ENCODE results near the gene PTCD1.

Gene PTCD1, protein sequence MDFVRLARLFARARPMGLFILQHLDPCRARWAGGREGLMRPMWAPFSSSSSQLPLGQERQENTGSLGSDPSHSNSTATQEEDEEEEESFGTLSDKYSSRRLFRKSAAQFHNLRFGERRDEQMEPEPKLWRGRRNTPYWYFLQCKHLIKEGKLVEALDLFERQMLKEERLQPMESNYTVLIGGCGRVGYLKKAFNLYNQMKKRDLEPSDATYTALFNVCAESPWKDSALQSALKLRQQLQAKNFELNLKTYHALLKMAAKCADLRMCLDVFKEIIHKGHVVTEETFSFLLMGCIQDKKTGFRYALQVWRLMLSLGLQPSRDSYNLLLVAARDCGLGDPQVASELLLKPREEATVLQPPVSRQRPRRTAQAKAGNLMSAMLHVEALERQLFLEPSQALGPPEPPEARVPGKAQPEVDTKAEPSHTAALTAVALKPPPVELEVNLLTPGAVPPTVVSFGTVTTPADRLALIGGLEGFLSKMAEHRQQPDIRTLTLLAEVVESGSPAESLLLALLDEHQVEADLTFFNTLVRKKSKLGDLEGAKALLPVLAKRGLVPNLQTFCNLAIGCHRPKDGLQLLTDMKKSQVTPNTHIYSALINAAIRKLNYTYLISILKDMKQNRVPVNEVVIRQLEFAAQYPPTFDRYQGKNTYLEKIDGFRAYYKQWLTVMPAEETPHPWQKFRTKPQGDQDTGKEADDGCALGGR

DNA sequence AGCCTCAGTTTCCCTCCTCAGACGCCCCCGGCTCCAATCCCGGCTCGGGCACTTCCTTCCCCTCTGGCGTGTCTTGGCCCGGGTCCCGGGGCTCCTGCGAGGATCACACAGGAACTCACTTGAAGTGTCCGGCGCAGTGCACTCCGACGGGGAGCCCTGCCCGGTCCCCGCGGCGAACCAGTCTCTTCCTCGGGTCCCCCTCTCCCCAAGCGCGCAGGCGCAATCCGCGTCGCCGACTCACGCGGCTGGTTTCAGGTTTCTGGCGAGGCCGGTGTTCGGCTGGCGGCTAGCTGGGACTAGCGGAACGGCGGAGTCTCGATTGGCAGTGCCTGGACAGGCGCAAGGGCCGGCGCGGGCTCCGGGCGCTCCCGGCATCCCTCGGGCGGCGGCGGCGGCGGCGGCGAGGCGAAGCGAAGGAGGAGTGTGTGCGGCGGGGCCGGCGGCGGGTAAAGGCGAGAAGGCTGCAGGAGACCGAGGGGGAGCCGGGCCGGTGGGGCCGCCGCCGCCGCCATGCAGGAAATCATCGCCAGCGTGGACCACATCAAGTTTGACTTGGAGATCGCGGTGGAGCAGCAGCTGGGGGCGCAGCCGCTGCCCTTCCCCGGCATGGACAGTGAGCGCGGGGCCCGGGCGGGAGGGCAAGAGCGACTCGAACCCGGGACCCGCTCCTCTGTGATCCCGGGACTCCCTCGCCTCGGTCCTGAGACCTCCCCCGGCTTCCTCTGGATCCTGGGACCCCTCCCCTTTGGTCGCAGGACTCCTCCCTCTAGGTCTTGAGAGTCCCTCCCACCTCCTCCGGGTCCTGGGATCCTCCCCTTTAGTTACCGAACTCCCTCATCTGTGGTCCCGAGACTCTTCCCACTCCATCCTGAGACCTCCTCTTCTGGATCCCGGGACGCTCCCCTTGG, at the start of gene PTCD1, which contains the start of gene CPSF4:
TSS of gene PTCD1 (minus strand) at position 226 of the 908 bp plus-strand sequence. CDS start 3,556 bp downstream, outside the sequence.
TSS of gene CPSF4 (plus strand) at position 371 of the 908 bp plus-strand sequence. CDS start at position 511, 140 bp downstream.
- DNase-seq (ENCODE audit: low spot score): peak; percentile 99

DNA sequence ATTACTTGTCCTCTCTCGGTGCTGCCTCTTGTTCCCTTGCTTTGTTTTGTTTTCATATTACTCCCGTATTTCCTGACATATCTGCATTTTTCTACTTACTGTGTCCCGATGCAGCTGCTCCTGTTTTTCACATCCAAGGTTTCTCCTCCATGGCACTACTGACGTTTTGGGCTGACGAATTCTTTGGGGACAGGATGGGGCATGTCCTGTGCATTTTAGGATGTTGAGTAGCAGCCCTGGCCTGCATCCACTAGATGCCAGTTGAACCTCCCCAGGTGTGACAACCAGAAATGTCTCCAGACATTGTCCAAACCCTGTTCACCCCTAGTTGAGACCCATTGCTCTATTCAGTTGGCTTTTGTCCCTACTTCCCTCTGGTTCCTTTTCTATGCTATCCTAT, 46.5 kb upstream of the PTCD1 start:
- no peak for DNase-seq (ENCODE audit: low spot score)

DNA sequence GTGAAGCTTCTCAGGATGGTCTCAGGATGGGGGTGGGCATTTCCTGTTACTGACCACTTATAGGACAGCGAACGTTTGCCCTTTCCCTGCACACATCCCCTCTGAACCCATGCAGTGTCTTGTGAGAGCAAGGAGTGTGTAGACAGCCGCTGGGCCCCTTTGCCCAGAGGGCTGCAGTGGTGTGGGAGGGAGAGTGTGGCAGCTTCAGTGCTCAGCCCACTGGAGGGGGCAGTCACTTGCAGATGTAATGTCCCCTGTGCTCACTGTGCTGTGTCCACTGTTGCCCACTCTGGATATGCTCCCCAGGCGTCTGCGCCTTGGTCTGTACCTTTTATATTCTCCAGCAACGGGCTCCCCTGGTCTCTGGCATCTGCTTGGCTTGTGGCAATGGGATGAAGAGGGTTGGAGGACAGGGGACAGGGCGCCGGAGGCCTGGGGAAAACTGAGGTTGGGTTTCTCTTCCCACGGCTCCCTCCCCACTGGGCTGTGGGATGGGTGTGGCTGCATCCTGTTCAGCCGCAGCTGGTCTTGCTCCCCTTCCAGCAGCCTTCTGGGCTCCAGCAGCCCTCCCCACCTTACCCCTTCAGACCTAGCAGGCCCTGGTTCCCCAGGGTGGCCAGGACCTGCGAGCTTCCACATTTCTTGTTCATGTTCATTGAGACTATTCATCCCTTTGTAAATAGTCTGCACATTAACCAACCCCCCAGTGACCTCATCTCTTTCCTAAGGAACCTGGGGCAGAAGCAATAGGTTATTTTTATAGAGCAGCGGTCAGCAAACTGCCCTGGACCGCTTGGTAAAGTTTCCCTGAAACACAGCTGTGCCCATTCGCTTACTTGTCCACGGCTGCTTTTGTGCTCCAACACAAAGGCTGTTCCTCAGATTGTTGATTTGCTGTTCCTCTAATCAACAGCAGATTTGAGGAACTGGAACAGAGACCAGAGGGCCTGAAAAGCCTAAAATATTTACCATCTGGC, 40.2 kb upstream of the PTCD1 start:
- no peak for DNase-seq (ENCODE audit: low spot score)

DNA sequence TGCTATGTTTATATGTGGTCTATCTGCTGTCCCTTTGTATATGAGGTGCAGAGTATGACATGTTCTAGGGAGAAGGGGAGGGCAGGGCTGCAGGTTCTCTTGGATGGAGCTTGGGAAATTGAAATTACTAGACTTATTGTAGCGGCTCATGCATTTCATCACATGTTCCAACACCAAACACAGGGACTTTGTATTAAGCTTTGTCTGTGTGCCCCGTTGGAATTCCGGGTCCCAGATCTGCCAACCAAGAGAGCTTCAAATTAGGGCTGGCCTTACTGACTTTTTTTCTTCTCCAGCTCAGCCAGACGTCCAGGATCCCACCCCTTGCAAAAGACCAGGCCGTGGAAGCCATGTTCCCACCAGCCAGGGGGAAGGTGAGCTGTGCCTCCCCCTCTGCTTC, 37.5 kb upstream of the PTCD1 start:
- no peak for DNase-seq (ENCODE audit: low spot score)

DNA sequence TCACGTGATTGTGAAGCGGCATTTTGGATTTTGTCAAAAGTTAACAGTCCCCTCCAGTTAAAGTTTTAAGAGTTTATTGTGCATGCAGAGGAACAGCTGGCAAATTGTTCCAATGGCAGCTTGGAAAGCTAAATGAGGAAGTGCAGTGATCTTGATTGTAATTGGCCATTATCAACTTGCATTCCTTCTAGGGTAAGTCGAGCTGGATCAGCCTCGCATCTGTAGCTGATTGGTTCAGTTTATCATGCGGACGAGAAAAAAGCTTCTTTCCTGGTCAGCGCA, 34.7 kb upstream of the PTCD1 start:
- peak; percentile 83 for DNase-seq (ENCODE audit: low spot score)

DNA sequence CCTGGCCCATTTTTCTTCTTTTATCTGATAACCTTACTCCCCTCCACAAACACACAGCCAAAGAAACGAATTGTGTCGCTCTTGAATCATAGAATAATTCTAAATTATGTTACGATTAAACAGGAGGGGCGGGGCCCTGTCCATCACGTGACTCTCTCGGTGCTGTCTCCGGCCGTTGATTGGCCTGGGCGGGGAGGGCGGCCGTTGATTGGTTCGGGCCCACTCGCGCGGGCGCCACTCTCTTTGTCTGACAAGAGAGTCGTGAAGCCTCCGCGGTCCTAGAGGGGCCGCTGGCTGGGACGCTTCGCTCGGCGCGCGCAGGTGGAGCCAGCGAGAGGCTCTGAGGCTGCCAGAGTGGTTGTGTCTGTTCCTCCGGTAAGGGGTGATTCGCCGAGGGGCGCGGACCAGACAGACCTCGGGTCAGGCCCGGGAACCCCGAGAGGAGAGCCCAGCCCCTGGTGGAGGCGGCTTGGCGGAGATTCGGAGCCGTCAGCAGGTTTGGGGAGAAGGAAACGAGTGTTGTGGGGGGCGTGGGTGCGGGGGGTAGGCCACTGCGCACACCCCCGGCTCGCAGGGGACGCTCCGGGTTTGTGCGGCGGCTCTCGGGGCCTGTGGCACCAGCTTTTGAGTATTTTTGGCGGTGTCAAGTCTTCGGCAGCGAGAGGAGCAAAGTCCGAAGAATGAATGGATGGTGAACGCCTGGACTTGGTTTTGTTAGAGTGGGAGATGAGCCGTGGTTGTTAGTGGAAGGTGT, 34.1 kb upstream of the PTCD1 start, which contains the start of gene ZNF789:
TSS of gene ZNF789 (plus strand) at position 330 of the 754 bp plus-strand sequence. CDS start 3,567 bp downstream, outside the sequence.
- DNase-seq (ENCODE audit: low spot score): peak; percentile 99

DNA sequence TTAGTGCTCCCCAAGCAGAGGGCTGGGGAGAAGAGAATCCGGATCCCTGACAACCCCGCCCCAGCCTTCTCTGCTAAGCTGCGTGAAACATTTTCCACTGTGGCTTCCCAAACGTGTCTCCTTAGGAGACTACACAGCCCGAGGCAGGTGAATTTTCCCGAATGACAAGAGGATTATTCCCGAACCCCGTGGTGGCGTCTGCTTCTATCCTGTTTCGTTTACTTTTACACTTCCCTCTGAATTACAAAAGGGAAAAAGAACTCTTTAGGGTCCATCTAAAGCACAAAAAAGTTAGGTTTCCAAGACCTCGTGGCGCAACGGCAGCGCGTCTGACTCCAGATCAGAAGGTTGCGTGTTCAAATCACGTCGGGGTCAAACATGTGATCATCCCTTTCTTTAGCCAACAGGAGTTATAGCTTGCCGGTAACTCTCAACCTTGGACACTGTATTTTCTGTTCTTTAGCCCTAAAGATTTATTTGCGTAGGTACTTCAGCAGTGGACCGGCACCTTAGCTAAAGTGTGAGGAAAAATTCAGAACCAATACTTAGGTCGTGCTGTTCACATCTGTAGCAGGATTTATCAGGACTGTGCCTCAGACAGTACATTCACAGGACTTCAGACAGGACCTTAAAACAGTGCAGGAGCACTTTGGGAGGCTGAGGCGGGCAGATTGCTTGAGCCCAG, 30.9 kb upstream of the PTCD1 start:
- DNase-seq (ENCODE audit: low spot score): no peak

DNA sequence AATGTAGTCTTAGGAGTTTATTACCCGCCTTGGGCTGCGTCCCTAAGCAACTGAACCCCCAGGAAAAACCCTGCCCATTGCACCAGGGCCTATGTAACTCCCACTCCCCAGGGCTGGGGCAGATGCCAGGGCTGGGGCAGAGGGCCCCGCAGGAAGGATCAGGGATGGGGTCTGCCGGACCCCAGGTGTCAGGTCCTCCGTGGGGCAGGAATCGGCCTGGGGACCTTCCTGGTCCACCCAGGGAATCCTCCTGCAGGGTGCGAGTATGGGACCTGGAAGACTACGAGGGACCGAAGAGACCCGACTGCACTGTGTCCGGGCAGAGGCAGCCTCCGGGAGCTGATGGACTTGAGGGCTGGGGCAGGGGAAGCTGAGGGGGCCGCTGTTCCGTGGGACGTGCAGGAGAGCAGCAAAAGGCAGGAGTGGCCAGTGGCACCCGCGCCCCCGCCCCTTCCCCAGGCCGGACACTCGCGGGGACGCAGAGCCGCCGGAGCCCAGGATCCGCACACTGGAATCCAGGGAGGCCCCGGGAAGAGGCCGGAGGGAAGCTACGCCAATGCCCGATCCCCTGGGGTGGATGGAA, 29.8 kb upstream of the PTCD1 start:
- no peak for DNase-seq (ENCODE audit: low spot score)

DNA sequence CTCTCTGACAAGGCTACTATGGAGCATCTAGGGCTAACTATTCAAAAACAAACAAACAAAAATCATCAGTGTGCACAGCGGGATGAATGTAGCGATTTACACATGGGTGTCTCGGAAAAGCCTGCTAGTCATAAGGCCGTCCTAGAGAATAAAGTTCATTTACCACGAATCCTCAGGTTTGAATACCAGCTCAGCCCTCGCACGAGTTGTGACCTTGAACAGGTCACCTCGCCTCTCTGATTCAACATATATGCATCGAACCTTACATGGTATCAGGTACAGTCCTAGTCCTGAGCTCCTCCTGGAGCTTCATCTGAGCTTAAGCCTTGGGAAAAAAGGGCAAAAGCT, 26.8 kb upstream of the PTCD1 start:
- no peak for DNase-seq (ENCODE audit: low spot score)

DNA sequence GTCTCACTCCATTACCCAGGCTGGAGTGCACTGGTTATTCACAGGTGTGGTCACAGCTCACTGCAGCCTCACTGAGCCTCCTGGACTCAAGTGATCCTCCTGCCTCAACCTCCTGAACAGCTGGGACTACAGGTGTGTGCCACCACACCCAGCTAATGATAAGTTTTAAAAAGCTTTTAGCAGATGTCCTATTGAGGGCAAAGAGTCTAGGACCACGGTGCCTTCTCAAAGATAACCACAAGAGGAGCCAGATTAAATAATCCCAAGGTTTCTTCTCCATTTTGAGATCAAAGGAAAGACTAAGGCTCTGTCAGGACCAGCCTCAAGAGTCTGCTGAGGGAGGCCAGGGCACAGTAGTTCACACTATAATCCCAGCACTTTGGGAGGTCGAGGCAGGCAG, 22.6 kb upstream of the PTCD1 start:
- DNase-seq (ENCODE audit: low spot score): no peak

DNA sequence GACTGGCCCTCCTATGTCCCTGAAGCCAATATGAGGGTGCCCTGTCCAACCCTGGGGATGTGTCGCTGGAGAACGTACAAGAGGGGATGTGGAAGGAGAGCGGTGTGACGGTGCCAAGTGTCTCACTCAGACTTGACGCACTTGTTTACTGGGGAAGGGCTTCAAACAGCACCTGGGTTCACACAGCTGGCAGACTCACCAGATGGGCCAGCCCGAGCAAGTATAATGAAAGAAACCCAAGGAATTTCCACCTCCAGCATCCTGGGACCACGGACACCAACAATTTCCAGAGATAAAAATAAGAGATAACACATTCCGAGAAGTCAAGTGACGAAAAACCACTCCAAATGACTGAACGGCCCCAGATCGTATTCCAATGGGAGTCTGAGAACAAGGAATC, 22.1 kb upstream of the PTCD1 start:
- no peak for DNase-seq (ENCODE audit: low spot score)

DNA sequence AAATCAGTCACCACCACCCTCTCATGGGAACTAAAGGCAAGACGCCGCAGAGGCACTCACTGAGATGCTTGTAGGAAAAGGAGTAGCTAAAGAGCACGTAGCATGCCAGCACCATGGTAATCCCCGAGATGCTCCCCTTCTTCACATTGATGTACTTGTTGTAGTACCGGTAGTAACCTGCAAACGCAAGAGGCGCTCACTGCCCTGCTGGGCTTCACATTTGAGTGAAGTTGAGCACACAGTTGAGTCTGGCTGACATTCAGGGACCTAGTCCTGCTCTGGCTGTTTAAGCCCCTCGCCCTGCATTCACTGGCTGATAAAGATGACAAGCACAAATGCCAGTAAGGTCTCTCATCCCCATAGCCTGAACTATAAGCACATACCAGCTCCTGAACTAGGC, 20.5 kb upstream of the PTCD1 start:
- DNase-seq (ENCODE audit: low spot score): no peak

DNA sequence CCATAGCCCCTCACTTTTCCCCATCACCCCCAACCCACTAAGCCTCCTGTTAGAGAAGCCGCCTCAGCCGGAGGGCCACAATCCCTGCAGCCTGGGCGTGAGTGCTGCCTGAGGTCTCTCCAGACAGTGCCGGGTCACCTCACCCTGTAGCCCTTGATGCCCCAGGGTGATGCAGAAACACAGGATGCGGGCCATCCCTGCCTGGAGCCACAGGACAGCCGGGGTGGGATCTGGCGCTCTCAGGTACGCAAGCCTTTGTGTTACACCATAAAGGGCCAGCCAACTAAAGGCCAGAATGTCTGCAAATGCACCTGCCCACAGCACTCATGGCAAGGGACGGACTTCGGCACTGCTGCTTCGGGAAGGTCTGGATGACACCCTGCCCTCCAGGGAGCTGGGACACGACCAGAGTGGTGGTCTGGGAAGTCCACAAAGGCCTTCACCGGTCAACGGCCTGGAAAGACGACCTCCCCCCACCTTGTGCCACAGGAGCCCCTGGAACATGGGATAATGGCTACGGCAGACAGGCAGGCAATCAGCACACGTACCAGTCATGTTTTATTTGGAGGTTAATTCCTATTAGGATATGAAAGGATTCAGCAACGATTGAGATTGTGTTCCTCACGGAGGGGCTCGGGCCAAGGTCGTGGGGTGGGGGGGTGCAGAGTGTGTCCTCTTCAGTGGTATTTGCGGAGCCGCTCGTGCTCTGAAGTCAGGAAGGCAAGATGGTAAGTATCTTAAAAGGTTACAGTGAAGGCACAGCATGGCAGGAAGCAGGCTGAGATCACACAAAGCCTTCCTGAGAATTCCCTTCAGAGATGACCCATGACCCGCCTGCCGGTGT, 19.3 kb upstream of the PTCD1 start:
- no peak for DNase-seq (ENCODE audit: low spot score)

DNA sequence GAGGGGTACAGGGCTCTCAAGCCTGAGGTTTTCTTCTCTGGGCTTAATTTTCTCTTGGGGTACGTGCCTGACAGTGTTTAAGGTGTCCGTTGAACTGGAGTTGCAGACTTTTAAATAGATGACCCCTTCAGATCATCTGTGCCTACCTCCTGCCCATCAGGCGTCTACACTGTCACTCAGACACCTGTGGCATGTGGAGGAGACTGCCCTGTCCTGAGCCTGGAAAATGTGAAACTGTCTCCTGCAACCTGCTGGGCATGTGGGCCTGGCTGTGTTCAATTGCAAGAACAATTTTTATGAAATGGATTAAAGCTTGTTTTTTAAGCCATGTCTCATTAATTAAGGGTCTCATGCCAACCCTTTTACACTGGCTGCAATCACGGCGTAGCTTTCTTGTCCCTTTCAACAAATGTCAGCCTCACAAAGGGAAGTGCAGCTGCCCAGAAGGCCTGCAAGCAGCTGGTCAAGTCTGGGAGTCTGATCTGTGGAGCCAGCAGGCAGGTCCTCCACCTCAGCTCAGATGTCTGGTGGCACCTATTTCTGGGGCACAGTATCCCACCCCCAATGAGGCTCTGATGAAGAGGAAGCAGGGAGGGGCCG, 18.6 kb upstream of the PTCD1 start:
- DNase-seq (ENCODE audit: low spot score): no peak

DNA sequence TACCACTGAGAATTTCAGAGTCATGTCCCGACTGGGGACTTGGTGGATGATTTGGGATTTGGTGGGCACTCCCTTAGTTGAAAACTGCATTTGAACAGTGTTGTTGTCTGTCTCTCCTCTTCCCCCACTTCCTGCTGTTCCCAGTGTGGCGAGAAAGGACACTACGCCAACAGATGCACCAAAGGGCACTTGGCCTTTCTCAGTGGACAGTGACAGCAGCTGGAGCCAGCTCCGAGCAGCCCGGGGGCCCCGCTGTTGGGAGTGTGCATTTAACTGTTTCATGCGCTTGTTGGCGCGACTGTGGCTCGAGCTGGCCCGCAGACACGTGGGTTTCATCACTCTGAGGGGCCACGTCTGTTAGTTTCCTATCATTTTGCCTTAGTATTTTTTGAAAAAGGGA, 17.7 kb upstream of the PTCD1 start:
- no peak for DNase-seq (ENCODE audit: low spot score)

DNA sequence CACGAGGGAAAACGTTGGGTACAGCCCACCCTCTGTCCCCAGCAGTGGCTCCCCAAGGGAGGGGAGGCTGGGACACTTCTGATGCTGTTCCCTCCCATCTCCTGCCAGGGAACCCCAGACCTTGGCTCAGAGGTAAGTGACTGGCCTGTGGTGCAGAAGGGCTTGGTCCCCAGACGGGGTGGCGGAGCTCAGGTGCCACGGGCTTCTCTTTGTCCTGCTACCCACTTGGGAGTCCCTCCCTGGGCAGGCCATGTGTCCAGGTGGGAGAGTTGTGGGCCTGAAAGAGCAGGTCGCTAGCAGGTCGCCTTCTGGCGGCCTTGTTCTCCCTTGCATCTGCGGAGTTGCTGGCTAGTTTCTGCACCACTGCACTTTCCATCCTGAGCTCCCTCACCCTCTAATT, 17.3 kb upstream of the PTCD1 start:
- DNase-seq (ENCODE audit: low spot score): no peak

DNA sequence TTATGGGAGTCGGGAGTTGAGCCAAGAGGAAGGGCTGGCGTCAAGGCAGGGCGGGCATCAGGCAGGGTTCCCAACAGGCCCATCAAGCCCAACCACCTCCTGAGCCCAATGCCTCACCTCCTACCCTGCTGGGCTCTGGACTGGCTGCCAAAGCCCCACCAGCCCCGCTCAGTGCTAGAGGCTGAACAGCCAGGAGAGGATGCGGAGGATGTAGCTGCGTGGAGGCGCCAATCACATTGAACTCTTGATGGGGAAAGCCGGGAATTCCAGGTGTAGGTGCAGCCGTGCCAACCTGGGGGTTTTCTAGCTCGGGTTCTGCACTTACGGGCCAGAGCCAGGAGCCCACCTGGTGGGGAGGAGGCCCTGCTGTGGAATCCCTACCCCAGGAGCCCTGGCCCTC, 14.5 kb upstream of the PTCD1 start:
- no peak for DNase-seq (ENCODE audit: low spot score)

DNA sequence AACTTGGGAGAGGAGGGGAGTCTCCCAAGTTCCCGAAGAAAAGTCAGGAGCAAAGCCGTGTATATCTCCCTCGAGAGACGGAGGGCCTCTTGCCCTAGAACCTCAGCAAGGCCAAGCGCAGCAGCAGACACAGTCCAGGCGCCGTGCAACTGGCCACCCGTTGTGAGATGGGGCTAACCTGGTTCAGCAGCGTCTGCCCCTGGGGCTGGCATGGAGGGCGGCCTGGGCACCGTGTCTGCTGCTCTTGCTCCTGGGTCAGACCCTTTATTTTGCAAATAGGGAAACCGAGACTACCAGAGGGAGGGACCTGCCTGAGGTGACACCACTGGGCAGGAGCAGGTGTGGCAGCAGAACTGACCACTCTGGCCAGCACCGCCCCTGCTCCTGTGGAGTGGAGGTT, 13.9 kb upstream of the PTCD1 start:
- no peak for DNase-seq (ENCODE audit: low spot score)

Measured in LoVo (cell line).